COLO668 (cell line): ENCODE results near the gene POLD2.

Experiments used
- DNase-seq: peaks from one replicate; lab custom pipeline; 2025; ENCODE audit not compliant: unreplicated experiment; lab: John Stamatoyannopoulos, UW

Gene POLD2

DNA sequence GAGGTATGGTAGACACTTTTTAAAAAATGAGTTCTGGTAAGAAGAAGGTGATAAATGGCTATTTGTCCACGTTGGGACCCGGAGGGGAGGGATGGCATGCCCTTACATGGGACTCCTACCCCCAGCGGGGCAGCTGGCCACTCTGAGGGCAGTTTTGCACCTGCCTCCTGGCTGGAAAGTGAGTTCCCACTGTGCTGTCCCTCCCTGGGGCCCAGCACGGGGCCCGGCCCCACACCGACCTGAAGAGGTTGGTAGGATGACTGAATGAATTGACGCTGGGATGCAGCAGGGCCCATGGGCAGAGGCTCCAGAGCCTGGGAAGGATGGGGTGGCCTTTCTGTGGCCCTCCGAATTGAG, 19.8 kb downstream of the POLD2 start:
- no peak for DNase-seq

DNA sequence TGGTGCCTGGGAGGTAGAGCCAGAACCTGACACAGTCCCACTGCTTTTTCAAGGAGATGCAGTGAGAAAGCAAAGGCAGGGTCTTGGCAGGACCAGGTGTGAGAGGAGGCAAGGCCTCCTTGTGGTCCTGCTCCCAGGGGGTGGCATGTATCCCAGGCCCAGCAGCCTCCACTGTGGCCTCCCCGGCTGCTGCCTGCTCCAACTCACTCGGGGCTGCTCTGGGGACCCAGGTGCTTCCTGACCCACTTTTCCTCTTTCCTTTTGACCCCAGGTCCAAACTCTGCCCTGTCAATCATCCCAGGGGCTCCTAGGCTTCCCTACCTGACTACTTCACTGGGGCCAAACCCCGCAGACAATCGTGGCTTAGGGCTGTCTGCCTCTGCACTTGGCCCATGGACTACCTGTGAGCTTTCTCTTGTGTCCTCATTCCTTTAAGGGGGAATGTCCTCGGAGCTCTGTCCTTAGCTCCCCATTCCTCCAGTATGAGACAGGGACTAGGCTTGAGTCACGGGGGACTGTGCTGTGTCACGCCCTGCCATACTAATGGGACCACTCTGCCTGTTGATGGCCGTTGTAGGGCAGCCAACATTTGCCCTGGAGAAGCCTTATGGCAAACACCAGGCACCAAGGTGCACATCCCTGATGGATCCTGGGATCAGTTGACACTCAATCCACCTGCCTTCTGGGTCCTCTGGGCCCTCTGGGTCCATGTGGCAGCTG, 20.3 kb downstream of the POLD2 start:
- no peak for DNase-seq

DNA sequence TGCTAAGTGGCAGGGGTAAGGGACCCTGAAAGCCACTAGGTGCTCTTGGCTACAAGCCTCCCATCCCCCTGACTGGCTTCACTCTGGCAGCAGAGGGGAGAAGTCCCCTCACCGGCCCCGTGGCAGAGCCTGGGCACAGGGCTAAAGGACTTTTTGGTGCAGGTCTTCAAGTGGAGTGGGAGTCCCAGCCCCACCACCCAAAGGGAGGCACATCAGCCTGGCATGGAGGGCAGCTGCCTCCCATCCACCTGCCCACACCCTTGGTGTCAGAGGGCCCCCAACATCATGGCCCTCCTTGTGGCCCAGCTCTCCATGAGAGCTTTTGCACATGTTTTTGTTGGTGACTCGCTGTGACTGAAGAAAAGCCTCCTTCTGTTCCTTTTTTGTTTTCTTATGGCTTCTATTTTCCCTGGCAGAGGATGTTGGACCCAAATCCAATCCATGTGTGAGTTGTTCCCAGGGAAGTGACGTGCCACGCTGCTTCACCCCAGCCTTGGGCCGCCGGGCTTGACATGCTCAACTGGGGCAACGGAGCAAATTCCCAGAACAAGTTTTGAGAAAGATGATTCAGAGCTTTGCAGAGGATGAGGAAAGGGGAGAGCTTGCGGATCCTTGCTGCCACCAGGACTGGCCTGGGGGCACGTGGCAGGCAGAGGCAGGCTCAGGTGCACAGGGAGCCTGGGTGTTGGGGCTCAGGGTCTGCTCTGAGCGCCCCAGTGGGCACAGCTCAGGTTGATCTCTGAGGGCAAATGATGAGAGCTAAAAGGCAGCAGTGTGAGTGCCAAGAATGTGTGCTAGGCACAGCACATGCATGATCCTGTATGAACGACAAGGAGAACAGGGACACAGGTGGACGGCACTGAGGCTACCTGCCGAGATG, 21.1 kb downstream of the POLD2 start:
- DNase-seq: no peak

DNA sequence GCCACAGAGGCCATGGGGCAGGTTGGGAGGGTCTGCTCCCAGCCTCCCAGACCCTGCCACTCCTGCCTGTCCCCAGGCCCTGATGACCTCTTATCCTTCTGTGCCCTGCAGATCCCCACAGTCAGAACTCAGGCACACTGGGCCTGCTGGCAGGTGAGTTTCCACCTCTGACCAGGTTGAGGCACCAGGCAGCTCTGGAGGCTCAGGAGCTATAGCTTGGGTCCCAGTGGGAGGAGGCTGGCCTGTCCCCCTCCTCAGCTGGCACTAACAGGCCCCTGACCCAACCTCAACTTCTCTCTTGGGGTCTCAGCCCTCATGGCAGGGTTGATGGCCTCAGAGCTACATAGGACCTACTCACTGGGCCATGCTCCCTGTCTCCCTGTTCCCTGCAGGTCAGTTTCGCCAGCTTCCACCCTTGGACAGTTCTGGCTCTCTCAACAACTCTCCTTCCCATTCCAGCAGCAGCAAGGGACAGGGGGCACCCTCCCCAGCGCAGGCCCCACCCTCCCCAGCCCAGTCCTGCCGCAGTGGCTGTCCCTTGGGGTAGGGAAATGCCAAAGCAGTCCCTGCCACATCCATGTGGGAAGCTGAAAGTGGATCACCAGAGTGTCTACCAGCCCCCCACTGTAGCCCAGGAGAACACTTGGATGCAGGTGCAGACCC, 21.9 kb downstream of the POLD2 start:
- DNase-seq: no peak

DNA sequence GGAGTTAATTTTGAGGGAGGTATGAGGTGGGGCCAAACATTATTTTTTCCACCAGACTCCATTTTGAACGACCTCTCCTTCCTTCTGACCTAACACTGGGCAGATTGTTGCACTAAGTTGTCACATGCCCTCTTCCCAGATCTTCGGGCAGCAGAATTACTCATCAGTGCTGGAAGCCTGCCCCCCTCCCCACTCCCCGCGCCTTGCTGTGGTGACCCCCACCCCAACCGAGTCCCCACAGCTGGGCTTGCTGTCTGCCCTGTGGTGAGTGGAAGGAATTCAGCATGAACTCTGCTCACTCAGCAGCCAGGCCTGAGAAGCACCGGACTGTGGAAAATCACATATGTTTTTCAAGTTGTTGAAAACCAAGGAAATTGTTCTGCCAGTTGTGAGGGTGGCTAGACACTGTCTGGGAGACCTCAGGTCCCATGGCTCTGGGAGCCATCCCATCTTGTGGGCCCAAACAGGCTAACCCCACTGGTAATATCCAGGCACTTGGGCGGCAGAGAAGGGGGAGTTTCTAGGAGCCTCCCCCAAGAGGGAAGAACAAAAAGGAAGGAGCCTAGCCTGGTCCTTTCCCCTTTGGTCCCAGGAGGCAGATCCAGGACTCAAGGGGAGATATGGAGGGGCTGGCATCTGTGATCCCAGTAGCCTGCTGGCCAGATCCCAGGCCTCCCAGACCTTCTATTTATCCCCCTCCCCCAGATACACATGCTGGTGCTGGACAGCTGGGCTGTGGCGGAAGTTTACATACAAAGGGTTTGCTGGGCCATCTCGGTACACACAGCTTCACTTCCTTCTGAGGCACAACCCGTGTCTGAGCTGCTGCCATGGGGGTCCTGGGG, 22.7 kb downstream of the POLD2 start:
- DNase-seq: no peak

DNA sequence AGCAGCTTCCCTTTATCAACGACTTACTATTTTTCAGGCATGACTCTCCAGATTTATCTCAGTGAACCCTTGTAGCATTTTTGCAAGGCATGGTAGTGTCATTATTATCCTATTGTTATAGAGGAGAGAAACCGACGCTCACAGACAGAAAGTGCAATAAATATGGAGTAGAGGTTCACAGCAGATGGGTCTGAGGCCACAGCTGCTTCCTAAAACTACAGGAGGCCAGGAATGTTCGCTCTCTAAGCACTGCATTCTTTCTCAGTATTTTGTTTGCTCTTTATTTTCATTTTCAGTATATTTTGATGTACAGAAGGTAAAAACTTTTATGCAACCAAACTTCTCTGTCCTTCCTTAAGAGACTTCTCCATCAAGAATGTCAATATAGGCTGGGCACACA, 23.7 kb downstream of the POLD2 start:
- no peak for DNase-seq

DNA sequence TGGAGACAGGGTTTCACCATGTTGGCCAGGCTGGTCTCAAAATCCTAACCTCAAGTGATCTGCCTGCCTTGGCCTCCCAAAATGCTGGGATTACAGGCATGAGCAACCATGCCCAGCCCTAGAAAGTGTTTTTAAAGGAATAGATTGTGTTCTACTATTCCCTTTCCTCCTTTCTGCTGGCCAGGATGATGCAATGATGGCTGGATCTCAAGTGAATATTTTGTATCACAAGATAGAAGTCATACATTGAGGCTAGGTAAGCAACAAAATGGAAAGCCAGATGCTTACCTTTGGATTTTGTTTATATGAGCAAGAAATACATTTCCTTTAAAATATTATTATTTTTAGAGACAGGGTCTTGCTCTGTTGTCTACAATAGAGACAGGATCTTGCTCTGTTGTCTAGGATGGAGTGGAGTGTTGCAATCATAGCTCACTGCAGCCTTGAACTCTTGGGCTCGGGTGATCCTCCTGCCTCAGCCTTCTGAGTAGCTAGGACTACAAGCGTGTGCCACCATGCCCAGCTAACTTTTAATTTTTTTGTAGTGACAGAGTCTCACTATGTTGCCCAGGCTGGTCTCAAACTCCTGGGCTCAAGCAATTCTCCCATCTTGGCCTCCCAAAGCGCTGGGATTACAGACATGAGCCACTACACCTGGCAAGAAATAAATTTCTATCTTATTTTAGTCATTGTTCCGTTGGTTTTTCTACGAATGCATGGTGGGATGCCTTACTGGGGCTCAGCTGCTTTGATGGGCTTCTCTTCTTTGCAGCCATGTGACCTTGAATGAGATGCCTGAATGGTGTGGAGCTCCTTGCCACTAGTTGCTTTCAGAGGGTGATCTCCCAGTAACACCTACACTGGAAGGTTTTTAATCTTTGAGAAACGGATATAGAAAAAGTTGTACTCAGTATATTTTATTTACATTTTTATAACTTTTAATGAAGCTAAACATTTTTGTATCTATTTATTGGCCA, 25.0 kb downstream of the POLD2 start:
- no peak for DNase-seq

DNA sequence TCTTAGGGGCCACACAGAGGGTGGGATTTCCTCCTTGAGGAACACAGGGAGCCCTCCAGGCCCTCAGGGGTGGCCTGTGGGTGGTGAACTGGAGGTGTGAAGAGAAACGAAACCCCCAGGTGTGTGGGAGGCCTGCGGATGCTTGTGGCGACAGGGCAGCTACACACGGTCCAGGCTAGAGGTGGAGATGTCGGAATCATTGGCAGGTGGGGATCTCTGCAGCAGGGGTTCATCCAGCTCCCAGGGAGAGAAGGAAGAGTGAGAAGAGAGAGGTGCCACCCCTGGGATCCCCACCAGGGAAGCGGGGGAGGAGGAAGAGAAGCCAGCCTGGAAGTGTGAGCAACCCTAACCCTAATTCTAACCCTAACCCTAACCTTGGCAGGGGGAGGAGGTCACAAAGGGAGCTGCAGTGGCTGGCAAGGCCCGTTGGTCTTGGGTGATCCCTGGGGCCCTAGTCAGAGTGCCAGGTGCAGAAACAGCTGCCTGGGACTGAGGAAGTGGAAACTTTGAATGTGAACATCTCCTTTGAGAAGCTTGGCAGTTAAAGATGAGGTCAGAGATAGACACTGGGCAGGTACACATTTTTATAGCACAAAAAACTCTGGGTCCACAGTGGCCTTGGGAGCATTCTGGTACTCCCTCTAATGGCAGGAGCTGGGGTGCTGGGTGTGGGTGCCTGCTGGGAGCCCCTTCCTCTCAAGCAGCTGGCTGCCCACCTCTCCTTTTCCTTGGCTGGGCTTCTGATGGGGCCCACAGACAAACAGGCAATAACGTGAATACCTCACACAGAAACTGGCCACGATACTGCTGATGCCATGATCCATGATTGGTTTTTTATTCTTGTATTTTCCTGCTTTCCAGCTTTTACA, 26.1 kb downstream of the POLD2 start:
- DNase-seq: no peak

DNA sequence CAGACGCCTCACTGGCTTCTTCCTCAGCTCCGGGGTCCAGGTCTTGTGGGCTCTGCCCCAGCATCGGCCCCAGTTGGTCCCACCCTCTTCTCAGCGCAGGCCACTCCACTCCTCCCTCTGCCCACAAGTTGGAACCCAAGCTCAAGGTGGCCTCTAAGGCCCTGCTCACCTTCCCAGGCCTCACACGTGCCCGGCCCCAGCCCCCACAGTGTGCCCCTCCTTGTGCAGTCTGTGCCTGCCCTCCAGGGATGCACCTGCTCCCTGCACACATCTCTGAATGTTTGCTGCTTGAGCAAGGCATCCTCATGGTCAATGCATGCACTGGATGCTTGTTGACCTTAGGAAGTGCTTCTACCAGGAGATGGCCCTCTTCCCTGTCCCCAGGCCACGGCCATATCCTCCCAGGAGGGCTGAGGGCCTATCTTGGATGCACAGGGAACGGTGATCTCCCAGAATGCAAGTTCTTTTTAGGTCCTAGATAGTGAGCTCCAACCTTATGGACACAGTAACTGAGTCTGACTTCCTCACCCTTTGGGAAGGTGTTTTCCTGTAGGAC, 26.9 kb downstream of the POLD2 start:
- DNase-seq: no peak

DNA sequence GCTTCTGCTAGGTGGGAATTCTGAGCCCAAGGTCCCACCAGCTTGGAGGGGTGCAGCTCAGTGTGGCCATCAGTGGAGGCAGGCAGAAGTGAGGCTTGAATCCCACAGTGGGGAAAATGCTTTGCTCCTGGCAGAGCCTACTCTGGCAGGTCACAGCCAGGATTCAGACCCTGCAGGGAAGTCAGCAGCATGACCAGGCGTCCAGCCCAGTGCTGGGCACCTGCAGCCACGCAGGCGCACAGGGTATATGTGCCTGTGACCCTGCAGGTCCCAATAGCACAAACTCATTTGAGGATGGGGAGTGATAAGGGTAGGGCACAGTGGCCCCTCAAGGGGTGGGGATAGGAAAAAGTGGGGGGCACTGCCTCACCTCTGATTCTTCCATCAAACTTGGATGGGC, 27.6 kb downstream of the POLD2 start:
- no peak for DNase-seq

DNA sequence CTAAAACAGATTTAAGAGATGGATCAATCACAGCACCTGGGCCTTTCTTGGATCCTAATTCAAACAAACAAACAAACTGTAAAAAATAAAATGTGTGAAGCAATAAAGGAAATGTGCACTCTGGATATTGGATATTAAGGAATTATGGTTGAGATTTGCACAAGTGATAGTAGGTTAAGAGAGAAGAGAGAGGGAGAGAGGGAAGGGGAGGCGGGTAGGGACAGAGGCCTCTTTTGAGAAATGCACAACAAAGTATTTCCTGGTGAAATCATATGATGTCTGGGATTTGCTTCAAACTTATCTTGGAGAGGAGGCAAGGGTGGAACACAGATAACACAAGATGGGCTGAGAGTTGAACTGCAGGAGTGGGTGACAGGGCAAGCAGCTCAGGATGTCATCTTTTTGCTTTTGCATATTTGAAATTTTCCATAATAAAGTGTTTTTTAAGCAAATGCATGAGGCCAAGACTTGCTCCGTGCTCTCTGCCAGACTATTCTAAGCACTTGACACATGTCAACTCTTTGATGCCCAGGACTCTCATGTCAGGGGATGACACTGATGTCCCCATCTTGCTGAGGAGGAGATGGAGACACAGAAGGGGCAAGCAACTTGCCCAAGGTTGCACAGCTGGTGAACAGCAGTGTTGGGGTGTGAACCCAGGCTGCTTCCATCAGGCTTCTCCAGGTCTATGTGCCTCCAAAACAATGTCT, 28.3 kb downstream of the POLD2 start:
- no peak for DNase-seq

DNA sequence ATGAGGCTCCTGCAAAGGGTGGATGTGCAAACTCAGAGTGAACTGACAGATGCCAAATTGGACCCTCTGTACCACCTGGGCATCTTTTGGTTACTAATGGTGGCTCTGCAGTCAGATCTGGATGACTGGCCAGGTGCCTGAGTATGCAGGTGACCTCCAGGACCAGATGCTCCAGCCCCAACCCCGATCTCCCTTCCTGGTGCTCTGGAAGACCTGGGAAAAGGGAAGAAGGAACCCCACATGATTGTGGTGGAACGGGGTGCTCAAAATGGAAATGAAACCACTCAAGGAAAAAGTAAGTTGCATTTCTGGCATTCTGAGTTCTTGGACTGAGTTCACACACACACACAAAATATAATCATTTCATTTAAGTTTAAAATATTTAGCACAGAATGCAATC, 29.0 kb downstream of the POLD2 start:
- DNase-seq: no peak

DNA sequence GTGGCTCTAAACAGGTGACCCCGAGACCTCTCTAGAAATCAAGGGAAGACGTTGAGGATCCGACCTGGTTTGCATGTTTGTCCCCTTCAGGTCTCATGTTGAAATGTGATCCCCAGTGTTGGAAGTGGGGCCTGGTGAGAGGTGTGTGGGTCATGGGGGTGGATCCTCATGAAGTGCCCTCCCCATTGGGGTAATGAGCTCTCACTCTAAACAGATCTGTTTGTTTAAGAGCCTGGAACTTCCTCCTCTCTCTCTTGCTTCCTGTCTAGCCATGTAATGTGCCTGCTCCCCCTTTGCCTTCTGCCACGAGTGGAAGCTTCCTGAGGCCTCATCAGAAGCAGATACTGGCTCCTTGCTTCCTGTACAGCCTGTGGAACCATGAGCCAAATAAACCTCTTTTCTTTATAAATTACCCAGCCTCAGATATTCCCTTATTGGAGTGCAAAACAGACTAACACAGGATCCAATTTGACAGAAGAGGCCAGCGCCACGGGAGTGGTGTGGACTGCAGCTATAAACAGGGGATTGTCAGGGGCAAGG, 30.2 kb downstream of the POLD2 start:
- no peak for DNase-seq

DNA sequence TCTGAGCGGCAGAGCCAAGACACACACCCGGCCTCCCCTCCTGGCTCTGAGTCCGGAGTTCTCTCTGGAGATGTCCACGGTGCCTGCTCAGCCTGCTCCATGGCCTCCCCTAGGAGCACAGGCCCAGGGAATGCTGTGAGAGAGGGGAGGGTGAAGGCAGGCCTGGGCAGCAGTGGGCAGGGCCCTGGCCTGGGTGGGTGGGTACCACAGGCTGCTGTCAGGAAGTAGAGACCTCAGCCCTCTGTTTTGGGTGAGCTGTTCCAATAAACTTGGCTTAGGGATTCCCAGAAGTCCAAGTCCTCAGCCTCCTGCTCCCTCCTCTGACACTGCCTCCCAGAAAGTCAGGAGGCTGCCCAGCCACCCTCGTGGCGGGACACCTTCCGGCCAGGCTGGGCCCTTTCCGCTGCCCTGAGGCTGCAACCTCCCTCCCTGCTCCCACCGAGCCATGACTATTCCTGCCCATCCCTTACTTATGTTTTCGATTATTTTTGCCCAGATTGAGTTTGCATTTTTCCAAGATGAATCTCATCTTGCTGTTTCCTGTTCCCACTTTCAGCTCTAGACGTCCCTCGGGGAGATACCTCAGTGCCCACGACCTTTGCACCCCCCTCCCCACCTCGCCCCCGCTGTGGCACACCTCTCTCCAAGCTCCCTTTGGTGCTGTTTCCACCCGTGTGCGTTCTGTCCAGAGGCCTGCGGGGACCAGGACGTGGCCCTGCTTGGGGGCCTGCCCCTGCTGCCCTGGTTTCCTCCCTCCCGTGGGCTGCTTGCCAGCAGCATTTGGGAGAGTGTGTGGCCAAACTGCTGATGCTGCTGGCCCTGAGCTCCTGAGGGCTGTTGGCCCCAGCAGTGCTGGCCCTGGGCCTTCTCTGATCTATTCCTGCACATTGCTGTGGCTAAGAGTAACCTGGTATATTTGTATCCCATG, 35.2 kb downstream of the POLD2 start:
- DNase-seq: no peak

DNA sequence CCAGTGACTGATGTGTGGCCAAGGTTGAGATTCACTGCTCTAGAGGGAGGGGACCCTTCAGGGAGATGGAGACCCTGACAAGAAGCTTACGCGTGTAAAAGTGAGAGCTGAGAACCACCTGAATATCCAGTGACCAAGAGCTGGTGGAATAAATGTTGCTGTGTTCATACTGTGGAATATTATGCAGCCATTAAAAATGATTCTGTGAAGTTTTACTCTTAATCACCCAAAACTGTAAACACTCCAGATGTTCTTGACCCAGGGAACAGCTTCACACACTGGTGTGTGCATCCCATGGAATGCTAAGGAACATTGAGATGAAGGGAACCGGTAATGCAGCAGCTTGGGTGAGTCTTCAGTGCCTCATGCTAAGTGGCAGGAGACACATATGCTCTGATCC, 36.7 kb downstream of the POLD2 start:
- no peak for DNase-seq

DNA sequence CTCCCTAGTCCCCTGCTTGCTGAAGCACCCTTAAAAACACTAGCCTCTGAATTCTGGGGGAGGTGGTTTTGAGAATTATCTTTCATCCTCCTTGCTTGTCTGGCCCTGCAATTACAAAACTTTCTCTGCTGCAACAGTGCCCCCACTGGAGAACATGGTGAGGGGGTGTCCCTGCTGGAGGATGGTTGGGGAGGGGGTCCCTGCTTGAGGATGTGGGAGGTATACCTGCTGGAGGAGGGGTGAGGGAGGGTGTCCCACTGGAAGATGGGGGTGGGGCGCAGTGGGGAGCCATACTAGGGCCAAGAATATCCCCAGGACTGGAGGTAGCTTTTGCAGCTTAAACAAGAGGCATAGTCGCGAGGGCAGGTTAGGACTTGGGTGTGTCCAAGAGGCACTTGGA, 37.8 kb downstream of the POLD2 start:
- DNase-seq: no peak

DNA sequence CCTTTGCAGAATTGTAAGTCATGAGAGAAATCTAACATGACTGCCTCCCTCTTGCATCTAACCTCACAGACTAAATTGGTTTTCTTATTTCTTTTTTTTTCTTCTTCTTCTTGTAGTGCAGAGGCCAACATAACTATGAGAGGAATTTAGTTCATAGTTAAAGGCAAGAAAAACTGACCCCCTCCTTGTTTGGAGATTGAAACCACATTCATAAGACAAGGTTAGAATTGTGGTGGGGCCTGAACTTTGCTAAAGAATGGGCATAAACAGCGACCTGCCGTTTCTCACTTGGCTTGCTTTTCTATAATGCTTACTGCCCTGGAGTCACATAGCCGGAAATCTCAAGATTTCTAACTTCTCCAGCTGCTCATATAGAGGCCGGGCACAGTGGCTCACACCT, 38.6 kb downstream of the POLD2 start:
- no peak for DNase-seq
